Neutrophil (primary cell): ENCODE measurements around the gene GDPD4.

Experiments used
- H3K27ac ChIP-seq: fragments of 200-600 bp; sonication (generic); 2 replicates; pipeline ENCODE4 v1.5.1; 2016; ENCODE audit warnings: mild to moderate bottlenecking, moderate library complexity
- H3K27me3 ChIP-seq: fragments of 200-600 bp; sonication (generic); 2 replicates; pipeline ENCODE4 v1.6.0; 2016; ENCODE audit warnings: mild to moderate bottlenecking
- H3K36me3 ChIP-seq: fragments of 200-600 bp; sonication (generic); 2 replicates; pipeline ENCODE4 v1.5.1; 2017
- H3K4me1 ChIP-seq, 2 experiments: fragments of 200-600 bp in 1 of 2; sonication (generic) in 1 of 2; 1 replicate in 1 of 2; 2 replicates in 1 of 2; pipeline versions ENCODE4 v1.5.1 to v1.6.1; 2013 to 2016; ENCODE audit warnings: low read depth in 1 of 2, low read length in 1 of 2, mild to moderate bottlenecking in 1 of 2, moderate library complexity in 1 of 2; ENCODE audit not compliant: control insufficient read depth in 1 of 2, insufficient read depth in 1 of 2
- H3K4me3 ChIP-seq, 2 experiments: fragments of 200-600 bp in 1 of 2; sonication (generic) in 1 of 2; 1 replicate in 1 of 2; 2 replicates in 1 of 2; pipeline ENCODE4 v1.5.1; 2013 to 2016; ENCODE audit warnings: low read depth in 1 of 2, low read length in 1 of 2, mild to moderate bottlenecking in 1 of 2, moderate library complexity in 1 of 2
- H3K9me3 ChIP-seq: fragments of 200-600 bp; sonication (generic); 2 replicates; pipeline ENCODE4 v1.5.1; 2016
- CTCF ChIP-seq: fragments of 200-600 bp; sonication (generic); IDR thresholded peaks from 2 replicates; pipeline ENCODE4 v1.5.1; 2016; ENCODE audit warnings: antibody characterized with exemption

Gene GDPD4

GRCh38 chr11:77207019-77207485 is 94.4 kb downstream of the GDPD4 start:
- TF ChIP-seq CTCF, result no peak
- H3K9me3 ChIP-seq, result no peaks in the 10 kb centered on the region
- no peaks in the 10 kb centered on the region for H3K4me1 ChIP-seq
- no peak overlapping the region for H3K27ac ChIP-seq
- H3K36me3 ChIP-seq, result no peaks in the 10 kb centered on the region
- H3K4me3 ChIP-seq, result no peak overlapping the region
- H3K27me3 ChIP-seq, result no peaks in the 10 kb centered on the region

GRCh38 chr11:77206264-77207018 is 95.0 kb downstream of the GDPD4 start:
- TF ChIP-seq CTCF, result no peak
- no peaks in the 10 kb centered on the region for H3K27me3 ChIP-seq
- no peaks in the 10 kb centered on the region for H3K4me1 ChIP-seq
- H3K9me3 ChIP-seq, result no peaks in the 10 kb centered on the region
- H3K27ac ChIP-seq, result no peak overlapping the region
- no peaks in the 10 kb centered on the region for H3K36me3 ChIP-seq
- H3K4me3 ChIP-seq, result no peak overlapping the region

GRCh38 chr11:77205467-77206263 is 95.8 kb downstream of the GDPD4 start:
- Histone ChIP-seq H3K27ac (no peak overlapping the region), H3K4me3 (no peak overlapping the region), H3K4me1 (no peaks in the 10 kb centered on the region), H3K27me3 (no peaks in the 10 kb centered on the region), H3K36me3 (no peaks in the 10 kb centered on the region), H3K9me3 (no peaks in the 10 kb centered on the region)
- no peak for TF ChIP-seq CTCF

- Histone ChIP-seq H3K36me3 (no peaks in the 10 kb centered on the region), H3K27ac (no peak overlapping the region), H3K4me3 (no peak overlapping the region), H3K4me1 (no peaks in the 10 kb centered on the region), H3K27me3 (no peaks in the 10 kb centered on the region), H3K9me3 (no peaks in the 10 kb centered on the region)
- no peak for TF ChIP-seq CTCF
Observed at GRCh38 chr11:77204754-77205466, 96.6 kb downstream of the GDPD4 start.

GRCh38 chr11:77203901-77204753 is 97.4 kb downstream of the GDPD4 start:
- Histone ChIP-seq H3K4me3 (no peak overlapping the region), H3K27ac (no peak overlapping the region)

More at GRCh38 chr11:77203901-77204753, 97.4 kb downstream of the GDPD4 start:
- TF ChIP-seq CTCF, result no peak
- H3K27me3 ChIP-seq, result no peaks in the 10 kb centered on the region
- H3K9me3 ChIP-seq, result no peaks in the 10 kb centered on the region
- no peaks in the 10 kb centered on the region for H3K36me3 ChIP-seq
- H3K4me1 ChIP-seq, result no peaks in the 10 kb centered on the region
